HG03196 (cell line): ENCODE data around the gene LRMDA.
A peak's percentile ranks its signal among the peaks of the same experiment; 100 is the strongest.
"Not testable (repeated sequence)": the region's sequence is repeated elsewhere in the genome, so short reads cannot be mapped to it uniquely, and the experiment has no call there.

Experiments
- ATAC-seq: cut with Tn5 transposase; IDR thresholded peaks from one replicate; pipeline ENCODE4 v1.9.1; 2021; ENCODE audit not compliant: unreplicated experiment

The LRMDA gene

GRCh38 chr10:75502389-75502788 lies 71.0 kb downstream of the LRMDA start:
- no peak for ATAC-seq

GRCh38 chr10:75502838-75503237 lies 71.4 kb downstream of the LRMDA start:
- ATAC-seq = no peak

- ATAC-seq = no peak
Measured at GRCh38 chr10:75505293-75505692, 73.9 kb downstream of the LRMDA start.

GRCh38 chr10:75505840-75506506 lies 74.5 kb downstream of the LRMDA start:
- peak; percentile 66 for ATAC-seq

GRCh38 chr10:75506930-75507329 lies 75.5 kb downstream of the LRMDA start:
- ATAC-seq = no peak

- ATAC-seq = no peak
Measured at GRCh38 chr10:75507469-75507868, 76.0 kb downstream of the LRMDA start.

- ATAC-seq = no peak
Measured at GRCh38 chr10:75508239-75508813, 76.9 kb downstream of the LRMDA start.

- ATAC-seq = no peak
Measured at GRCh38 chr10:75508814-75509306, 77.4 kb downstream of the LRMDA start.

- ATAC-seq = no peak
Measured at GRCh38 chr10:75509706-75510105, 78.3 kb downstream of the LRMDA start.

- ATAC-seq = no peak
Measured at GRCh38 chr10:75511011-75511410, 79.6 kb downstream of the LRMDA start.

- ATAC-seq = no peak
Measured at GRCh38 chr10:75512203-75512933, 80.9 kb downstream of the LRMDA start.

- ATAC-seq = no peak
Measured at GRCh38 chr10:75513292-75513885, 82.0 kb downstream of the LRMDA start.

- no peak for ATAC-seq
Measured at GRCh38 chr10:75514830-75515229, 83.4 kb downstream of the LRMDA start.

- ATAC-seq = not testable (repeated sequence)
Measured at GRCh38 chr10:75516154-75516553, 84.7 kb downstream of the LRMDA start.

- not testable (repeated sequence) for ATAC-seq
Measured at GRCh38 chr10:75519213-75519612, 87.8 kb downstream of the LRMDA start.

- ATAC-seq = not testable (repeated sequence)
Measured at GRCh38 chr10:75521194-75521829, 89.9 kb downstream of the LRMDA start.

- ATAC-seq = no peak
Measured at GRCh38 chr10:75525067-75525466, 93.6 kb downstream of the LRMDA start.

GRCh38 chr10:75525646-75526045 lies 94.2 kb downstream of the LRMDA start:
- ATAC-seq = no peak

GRCh38 chr10:75527542-75527941 lies 96.1 kb downstream of the LRMDA start:
- no peak for ATAC-seq

GRCh38 chr10:75528392-75528791 lies 97.0 kb downstream of the LRMDA start:
- ATAC-seq = no peak

- no peak for ATAC-seq
Measured at GRCh38 chr10:75530299-75530698, 98.9 kb downstream of the LRMDA start.
